Smooth muscle cell (in vitro differentiated cells): Measurements from ENCODE around the gene TMEM131. TPM values are rescaled to one million over a fixed set of nuclear protein-coding genes. Genes with fewer than 3 reads are reported as not detected.
"Not testable (repeated sequence)": the region's sequence is repeated elsewhere in the genome, so short reads cannot be mapped to it uniquely, and the experiment has no call there.

ENCODE experiments used
- DNase-seq: peaks from one replicate; lab custom pipeline; 2025; ENCODE audit not compliant: unreplicated experiment; lab: John Stamatoyannopoulos, UW
- H2AFZ ChIP-seq: fragments of 200-600 bp; sonication (generic); 2 replicates; pipeline ENCODE4 v1.6.0; 2016; ENCODE audit warnings: antibody characterized with exemption, low read depth, mild to moderate bottlenecking
- H3F3A ChIP-seq: fragments of 200-600 bp; sonication (generic); 2 replicates; pipeline ENCODE4 v1.6.0; 2017; ENCODE audit warnings: antibody characterized with exemption, low read depth
- H3K27ac ChIP-seq: fragments of 200-600 bp; sonication (generic); 2 replicates; pipeline ENCODE4 v1.5.1; 2016; ENCODE audit warnings: low read depth, mild to moderate bottlenecking
- H3K27me3 ChIP-seq: fragments of 200-600 bp; sonication (generic); 2 replicates; pipeline ENCODE4 v1.6.1; 2016; ENCODE audit warnings: low read depth, mild to moderate bottlenecking
- H3K36me3 ChIP-seq: fragments of 200-600 bp; sonication (generic); 2 replicates; pipeline ENCODE4 v1.5.1; 2016; ENCODE audit warnings: low read depth
- H3K4me1 ChIP-seq: fragments of 200-600 bp; sonication (generic); 2 replicates; pipeline ENCODE4 v1.5.1; 2016; ENCODE audit warnings: low read depth
- H3K4me2 ChIP-seq: fragments of 200-600 bp; sonication (generic); 2 replicates; pipeline ENCODE4 v1.6.0; 2016; ENCODE audit warnings: mild to moderate bottlenecking
- H3K4me3 ChIP-seq: fragments of 200-600 bp; sonication (generic); 2 replicates; pipeline ENCODE4 v1.5.1; 2016; ENCODE audit warnings: mild to moderate bottlenecking
- H3K79me2 ChIP-seq: fragments of 200-600 bp; sonication (generic); 2 replicates; pipeline ENCODE4 v1.6.0; 2016; ENCODE audit warnings: low read depth, mild to moderate bottlenecking
- H3K9ac ChIP-seq: fragments of 200-600 bp; sonication (generic); 2 replicates; pipeline ENCODE4 v1.6.0; 2016; ENCODE audit warnings: low read depth
- H3K9me3 ChIP-seq: fragments of 200-600 bp; sonication (generic); replicated peaks from 2 replicates; pipeline ENCODE4 v1.5.1; 2016; ENCODE audit warnings: low read depth
- H4K20me1 ChIP-seq: fragments of 200-600 bp; sonication (generic); 2 replicates; pipeline ENCODE4 v1.6.0; 2016; ENCODE audit warnings: low read depth
- CTCF ChIP-seq: fragments of 200-600 bp; sonication (generic); IDR thresholded peaks from 2 replicates; pipeline ENCODE4 v1.5.1; 2017; ENCODE audit warnings: borderline replicate concordance, mild to moderate bottlenecking, antibody characterized with exemption; ENCODE audit not compliant: insufficient read depth, poor library complexity, severe bottlenecking
- WGBS: methylation state at CpG from one replicate; pipeline ENCODE4 v1.1.7; 2016; ENCODE audit warnings: low lambda C conversion rate; 5-methylcytosine and 5-hydroxymethylcytosine counted together
- polyA plus RNA-seq: library from polyadenylated mRNA; unstranded; fragments of >200 nt; fragmentation: Nextera tagmentation; extraction: Ambion mirVana; gene quantifications from 2 replicates; pipeline ENCODE4 v1.2.1, GENCODE V29; 2016
- total RNA-seq: library from RNA; depleted of rRNA; stranded (reverse); fragments of >200 nt; gene quantifications from 2 replicates; pipeline ENCODE4 v1.2.3, GENCODE V29; 2014

TMEM131 gene
- total and polyA plus RNA-seq, 2 experiments from 2014 or later: 16.7 to 32.3 TPM

- no peaks in the 10 kb centered on the region for H3F3A ChIP-seq
- TF ChIP-seq CTCF: no peak
- no peak within 1 kb of the TSS for H3K27ac ChIP-seq
- no peak within 1 kb of the TSS for H3K4me3 ChIP-seq
- no peak for DNase-seq
- H3K4me2 ChIP-seq: no peak within 1 kb of the TSS
- no peak within 1 kb of the TSS for H3K9ac ChIP-seq
- H3K4me1 ChIP-seq: no peaks in the 10 kb centered on the region
- H3K9me3 ChIP-seq: no peaks in the 10 kb centered on the region
- no peak within 1 kb of the TSS for H2AFZ ChIP-seq
- no peaks in the 10 kb centered on the region for H3K27me3 ChIP-seq
- no peaks in the 10 kb centered on the region for H4K20me1 ChIP-seq
- WGBS: 83% methylated on average over 21 of the region's 21 CpGs
- no peaks in the 10 kb centered on the region for H3K79me2 ChIP-seq
- H3K36me3 ChIP-seq: no peaks in the 10 kb centered on the region
Measured at GRCh38 chr2:97713296-97714083, 282.3 kb downstream of the TMEM131 start, which contains the start of gene ZAP70. ZAP70 (plus strand) TSS chr2:97713576; CDS start chr2:97724037, 10,461 bp downstream.

GRCh38 chr2:97712693-97713295, 283.0 kb downstream of the TMEM131 start:
- H3K27me3 ChIP-seq: no peaks in the 10 kb centered on the region
- no peak overlapping the region for H3K4me2 ChIP-seq
- H3K9ac ChIP-seq: no peak overlapping the region
- H3K27ac ChIP-seq: no peak overlapping the region
- no peak overlapping the region for H2AFZ ChIP-seq
- no peaks in the 10 kb centered on the region for H4K20me1 ChIP-seq
- no peaks in the 10 kb centered on the region for H3K36me3 ChIP-seq
- H3F3A ChIP-seq: no peaks in the 10 kb centered on the region
- H3K79me2 ChIP-seq: no peaks in the 10 kb centered on the region
- H3K4me3 ChIP-seq: no peak overlapping the region
- TF ChIP-seq CTCF: no peak
- no peaks in the 10 kb centered on the region for H3K4me1 ChIP-seq
- no peak for DNase-seq
- H3K9me3 ChIP-seq: no peaks in the 10 kb centered on the region
- 93% methylated on average over 11 of the region's 11 CpGs for WGBS

GRCh38 chr2:97712175-97712574, 283.6 kb downstream of the TMEM131 start:
- H3K36me3 ChIP-seq, H2AFZ ChIP-seq, H3K9me3 ChIP-seq, H3F3A ChIP-seq, H3K79me2 ChIP-seq, DNase-seq, H3K4me1 ChIP-seq, H3K4me3 ChIP-seq, H4K20me1 ChIP-seq, H3K27me3 ChIP-seq, H3K9ac ChIP-seq, H3K27ac ChIP-seq, H3K4me2 ChIP-seq: not testable (repeated sequence)
- 18% methylated on average over 9 of the region's 9 CpGs for WGBS

GRCh38 chr2:97711394-97711711, 284.4 kb downstream of the TMEM131 start:
- Histone ChIP-seq H3K4me2 (no peak overlapping the region), H3K9me3 (no peaks in the 10 kb centered on the region), H3K27ac (no peak overlapping the region), H3K9ac (no peak overlapping the region), H3K4me1 (no peaks in the 10 kb centered on the region), H3K36me3 (no peaks in the 10 kb centered on the region), H3K4me3 (no peak overlapping the region), H2AFZ (no peak overlapping the region), H3K79me2 (no peaks in the 10 kb centered on the region), H4K20me1 (no peaks in the 10 kb centered on the region), H3K27me3 (no peaks in the 10 kb centered on the region), H3F3A (no peaks in the 10 kb centered on the region)
- TF ChIP-seq CTCF: no peak
- 77% methylated on average over 6 of the region's 6 CpGs for WGBS
- DNase-seq: no peak
